GM21526 (cell line): ENCODE measurements around the gene SUSD6.

Experiments
- ATAC-seq: cut with Tn5 transposase; IDR thresholded peaks from one replicate; pipeline ENCODE4 v1.9.1; 2021; ENCODE audit warnings: moderate library complexity; ENCODE audit not compliant: unreplicated experiment, low FRiP score

The SUSD6 gene

GRCh38 chr14:69669375-69669774 is 58.0 kb downstream of the SUSD6 start:
- ATAC-seq: no peak

GRCh38 chr14:69670093-69670492 is 58.7 kb downstream of the SUSD6 start:
- no peak for ATAC-seq

GRCh38 chr14:69671365-69672030 is 60.1 kb downstream of the SUSD6 start:
- no peak for ATAC-seq

- ATAC-seq: no peak
These were observed 61.0 kb downstream of the SUSD6 start for GRCh38 chr14:69672356-69672755.

GRCh38 chr14:69673104-69673503 is 61.7 kb downstream of the SUSD6 start:
- ATAC-seq: no peak

GRCh38 chr14:69673578-69674305 is 62.3 kb downstream of the SUSD6 start:
- no peak for ATAC-seq

GRCh38 chr14:69674546-69675244 is 63.3 kb downstream of the SUSD6 start:
- no peak for ATAC-seq

GRCh38 chr14:69675245-69675583 is 63.8 kb downstream of the SUSD6 start:
- ATAC-seq: no peak

GRCh38 chr14:69675877-69676416 is 64.6 kb downstream of the SUSD6 start:
- peak; percentile 56 for ATAC-seq

- ATAC-seq: no peak
These were observed 65.3 kb downstream of the SUSD6 start for GRCh38 chr14:69676723-69677122.

GRCh38 chr14:69680297-69680696 is 68.9 kb downstream of the SUSD6 start:
- ATAC-seq: no peak

- ATAC-seq: no peak
These were observed 70.7 kb downstream of the SUSD6 start for GRCh38 chr14:69682136-69682535.

GRCh38 chr14:69682621-69683263 is 71.3 kb downstream of the SUSD6 start:
- no peak for ATAC-seq

GRCh38 chr14:69683971-69684370 is 72.6 kb downstream of the SUSD6 start:
- no peak for ATAC-seq

- ATAC-seq: no peak
These were observed 73.2 kb downstream of the SUSD6 start for GRCh38 chr14:69684461-69685217.

- ATAC-seq: no peak
These were observed 73.8 kb downstream of the SUSD6 start for GRCh38 chr14:69685218-69685616.

- no peak for ATAC-seq
These were observed 74.3 kb downstream of the SUSD6 start for GRCh38 chr14:69685716-69686115.

- ATAC-seq: no peak
These were observed 76.4 kb downstream of the SUSD6 start for GRCh38 chr14:69687606-69688298.

GRCh38 chr14:69688299-69688649 is 76.9 kb downstream of the SUSD6 start:
- no peak for ATAC-seq

- ATAC-seq: no peak
These were observed 78.6 kb downstream of the SUSD6 start for GRCh38 chr14:69690042-69690441.
